Ovary (tissue), 9 donors: Measurements from ENCODE around the gene ALDH1A1. TPM values are rescaled to one million over a fixed set of nuclear protein-coding genes. Genes with fewer than 3 reads are reported as not detected.
A peak's percentile ranks its signal among the peaks of the same experiment; 100 is the strongest.

Experiments
- DNase-seq, 5 donors: peaks; one replicate each; pipeline ENCODE4 v3.0.0-alpha.2; 2019 to 2020
- H3K27ac ChIP-seq, 2 donors: fragments of 200-600 bp; one replicate each; pipeline versions ENCODE4 v1.5.1 to v1.8.0; 2019 to 2022
- H3K27me3 ChIP-seq: fragments of 200-600 bp; one replicate; pipeline ENCODE4 v1.8.0; 2022
- H3K36me3 ChIP-seq: fragments of 200-600 bp; sonication (generic); one replicate; pipeline ENCODE4 v1.5.1; 2019
- H3K4me1 ChIP-seq: one replicate; pipeline ENCODE4 v1.8.1; 2013; ENCODE audit warnings: mild to moderate bottlenecking, moderate library complexity; ENCODE audit not compliant: insufficient read depth
- H3K4me3 ChIP-seq: fragments of 200-600 bp; sonication (generic); one replicate; pipeline ENCODE4 v1.5.1; 2017
- H3K9me3 ChIP-seq, 2 donors: fragments of 200-600 bp in 1 of 2; sonication (generic) in 1 of 2; one replicate each; pipeline versions ENCODE4 v1.5.1 to v1.8.1; 2013 to 2019; ENCODE audit warnings: mild to moderate bottlenecking in 1 of 2, moderate library complexity in 1 of 2
- EP300 ChIP-seq: sonication (generic); formaldehyde crosslinking; IDR thresholded peaks from one replicate; pipeline ENCODE4 v1.6.1; 2017; ENCODE audit warnings: antibody characterized with exemption
- POLR2A ChIP-seq: fragments of 450-650 bp; IDR thresholded peaks from one replicate; pipeline ENCODE4 v1.6.1; 2017; ENCODE audit warnings: antibody characterized with exemption, mild to moderate bottlenecking, moderate library complexity
- whole genome bisulfite sequencing, 3 donors: extraction: QIAGEN DNeasy Blood & Tissue Kit in 1 of 3; methylation state at CpG; one replicate each; pipeline versions ENCODE4 v1.1.5 to v1.1.7; 2013 to 2017; 5-methylcytosine and 5-hydroxymethylcytosine counted together
- intact Hi-C, 4 donors: fragments of 100-400 bp; cut with DNase I; formaldehyde crosslinking; loops; one replicate each; pipeline versions ENCODE4 v1.11.0 to v1.15.1; 2022 to 2023
- polyA plus RNA-seq, 2 donors: library from polyadenylated mRNA; stranded (reverse); fragments of 200-250 nt in 1 of 2; fragments of 350-450 nt in 1 of 2; fragmentation: Illumina TruSeq in 1 of 2; extraction: RNeasy Lipid Tissue Mini Kit (QIAGEN cat#74804) in 1 of 2; gene quantifications; one replicate each; pipeline ENCODE4 v1.2.3, GENCODE V29; 2013 to 2014
- total RNA-seq, 7 donors: library from RNA; depleted of rRNA in 2 of 7; stranded (reverse); fragments of >200 nt in 2 of 7; fragmentation: NEBNext Ultra II Directional in 3 of 7; extraction: Animal tissue kit (Norgen Biotek cat#: 25700) in 3 of 7; gene quantifications; one replicate each; pipeline versions ENCODE4 v1.1.0 to v1.2.4, GENCODE V29; 2016 to 2023
- TF ChIP-seq, protein P1 (sequence below), 3 donors: fragments of 450-650 bp in 2 of 3; fragments of 200-600 bp in 1 of 3; IDR thresholded peaks; one replicate each; pipeline versions ENCODE4 v1.5.1 to v1.8.0; 2016 to 2022; ENCODE audit warnings: antibody characterized with exemption in 3 of 3, mild to moderate bottlenecking in 1 of 3
- donor health status: DM: no; HTN: no; CAD: no; lungs with moderate emphysema.
- donor health status: DM: no; HTN: no; CAD: no.
- donor health status: Bipolar disorder and iron deficiency.
- donor health status: DM: yes; HTN: yes; CAD: no.
- donor health status: DM: no; HTN: no; CAD: no.
- donor health status: DM: yes; HTN: yes; CAD: no.

The ALDH1A1 gene
- total and polyA plus RNA-seq, 9 donors: 116 to 301 (median 184) TPM

DNA sequence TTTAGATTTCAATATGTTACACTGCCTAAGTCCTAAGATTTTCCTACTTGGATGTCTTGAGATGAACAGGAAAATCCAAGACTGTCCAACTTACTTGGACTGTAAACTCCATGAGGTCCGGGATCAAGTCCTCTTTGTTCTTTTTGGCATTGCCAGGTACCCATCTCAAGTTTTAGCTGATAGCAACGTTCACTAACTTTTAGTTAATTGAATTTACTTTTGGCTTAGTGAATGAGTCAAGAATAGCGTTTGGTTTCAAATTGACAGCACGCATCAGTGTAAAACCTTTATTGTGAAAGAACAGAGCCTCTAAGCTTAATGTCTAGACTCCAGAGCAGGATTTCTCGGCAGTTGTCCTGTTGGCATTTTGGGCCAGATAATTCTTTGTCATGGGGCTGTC is 37.2 kb downstream of the ALDH1A1 start:
- DNase-seq: no peak
- 75 to 95% (median 91%) methylated on average over 5 of the region's 5 CpGs for WGBS, 3 donors
- Histone ChIP-seq H3K4me1 (peaks cover 5% of the 10 kb centered on the region), H3K9me3 (no peaks in the 10 kb centered on the region), H3K27me3 (no peaks in the 10 kb centered on the region), H3K36me3 (no peaks in the 10 kb centered on the region), H3K4me3 (no peak overlapping the region), H3K27ac (no peak overlapping the region)
- TF ChIP-seq POLR2A (no peak), EP300 (no peak)
- TF ChIP-seq, protein P1, sequence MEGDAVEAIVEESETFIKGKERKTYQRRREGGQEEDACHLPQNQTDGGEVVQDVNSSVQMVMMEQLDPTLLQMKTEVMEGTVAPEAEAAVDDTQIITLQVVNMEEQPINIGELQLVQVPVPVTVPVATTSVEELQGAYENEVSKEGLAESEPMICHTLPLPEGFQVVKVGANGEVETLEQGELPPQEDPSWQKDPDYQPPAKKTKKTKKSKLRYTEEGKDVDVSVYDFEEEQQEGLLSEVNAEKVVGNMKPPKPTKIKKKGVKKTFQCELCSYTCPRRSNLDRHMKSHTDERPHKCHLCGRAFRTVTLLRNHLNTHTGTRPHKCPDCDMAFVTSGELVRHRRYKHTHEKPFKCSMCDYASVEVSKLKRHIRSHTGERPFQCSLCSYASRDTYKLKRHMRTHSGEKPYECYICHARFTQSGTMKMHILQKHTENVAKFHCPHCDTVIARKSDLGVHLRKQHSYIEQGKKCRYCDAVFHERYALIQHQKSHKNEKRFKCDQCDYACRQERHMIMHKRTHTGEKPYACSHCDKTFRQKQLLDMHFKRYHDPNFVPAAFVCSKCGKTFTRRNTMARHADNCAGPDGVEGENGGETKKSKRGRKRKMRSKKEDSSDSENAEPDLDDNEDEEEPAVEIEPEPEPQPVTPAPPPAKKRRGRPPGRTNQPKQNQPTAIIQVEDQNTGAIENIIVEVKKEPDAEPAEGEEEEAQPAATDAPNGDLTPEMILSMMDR (IDR thresholded peaks at IDR 0.05): no peak
- intact Hi-C loops: no loop called here

DNA sequence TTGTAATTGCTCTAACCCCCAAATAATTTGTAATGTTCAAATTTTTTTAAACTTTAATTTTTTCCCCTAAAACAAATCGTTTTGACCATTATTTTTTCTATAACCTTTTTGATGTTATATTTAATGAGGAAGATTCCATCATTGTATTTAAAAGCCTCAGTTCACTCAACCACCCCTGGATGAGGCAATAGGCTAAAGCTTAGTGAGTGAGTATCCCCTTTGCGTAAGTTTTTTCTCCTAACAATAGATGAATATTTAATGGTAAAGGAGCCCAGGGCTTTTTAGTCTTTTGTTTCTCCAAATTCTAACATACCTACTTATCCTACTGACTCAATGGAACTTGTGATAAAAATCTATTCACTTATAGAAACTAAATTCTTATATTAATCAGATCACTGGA is 38.1 kb downstream of the ALDH1A1 start:
- no peak for DNase-seq
- H3K4me1 ChIP-seq: peaks cover 5% of the 10 kb centered on the region
- intact Hi-C loops: no loop called here

DNA sequence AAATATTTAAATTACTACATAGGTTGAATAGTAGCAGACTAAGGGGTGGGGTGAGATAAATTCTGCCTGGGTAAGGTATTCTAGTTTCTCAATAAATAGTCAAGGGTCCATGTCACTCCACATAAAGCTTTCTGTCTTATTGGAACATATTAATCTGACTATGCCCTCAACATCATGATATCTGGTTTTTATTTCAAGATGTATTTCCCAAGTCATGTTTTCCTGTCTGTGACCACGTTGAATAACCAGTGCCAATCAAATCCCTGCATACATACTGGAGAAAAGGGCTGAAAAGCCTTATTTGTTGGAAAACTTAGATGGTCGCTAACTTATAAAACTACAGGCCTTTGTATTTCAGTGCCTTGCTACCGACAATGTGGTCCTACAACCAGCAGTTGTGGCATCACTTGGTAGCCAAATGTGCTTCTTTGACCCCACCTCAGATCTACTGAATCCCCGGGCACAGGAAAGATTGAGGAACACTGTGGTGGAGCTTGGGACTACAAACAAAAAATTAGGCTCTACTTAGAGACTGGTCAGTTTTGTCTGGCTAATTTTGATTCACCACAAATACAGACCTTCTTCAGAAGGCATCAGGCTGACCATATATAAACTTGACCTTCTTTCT is 39.4 kb downstream of the ALDH1A1 start:
- 88 to 91% (median 90%) methylated on average over 4 of the region's 4 CpGs for WGBS, 3 donors
- no peak for DNase-seq
- no peaks in the 10 kb centered on the region for H3K36me3 ChIP-seq
- no peak overlapping the region for H3K4me3 ChIP-seq
- peaks cover 5% of the 10 kb centered on the region for H3K4me1 ChIP-seq
- H3K9me3 ChIP-seq: no peaks in the 10 kb centered on the region
- intact Hi-C loops: no loop called here
- H3K27me3 ChIP-seq: no peaks in the 10 kb centered on the region
- H3K27ac ChIP-seq: peak overlapping the region in 1 of 2 donors; percentile 54
- TF ChIP-seq, protein P1 (IDR thresholded peaks at IDR 0.05): no peak
- TF ChIP-seq POLR2A: no peak
- TF ChIP-seq EP300: no peak

More for the DNA sequence above, 38.1 kb downstream of the ALDH1A1 start:
- no peak overlapping the region for H3K27ac ChIP-seq
- no peaks in the 10 kb centered on the region for H3K36me3 ChIP-seq
- no peaks in the 10 kb centered on the region for H3K9me3 ChIP-seq
- H3K4me3 ChIP-seq: no peak overlapping the region
- H3K27me3 ChIP-seq: no peaks in the 10 kb centered on the region
- no peak for TF ChIP-seq POLR2A
- TF ChIP-seq EP300: no peak
- TF ChIP-seq, protein P1 (IDR thresholded peaks at IDR 0.05): no peak
- 39 to 96% (median 73%) methylated on average over 2 of the region's 2 CpGs for WGBS, 3 donors

- H3K4me1 ChIP-seq: peaks cover 5% of the 10 kb centered on the region
- no peaks in the 10 kb centered on the region for H3K36me3 ChIP-seq
- peak overlapping the region; percentile 13 to 54 for H3K27ac ChIP-seq
- no peak for DNase-seq
- H3K9me3 ChIP-seq: no peaks in the 10 kb centered on the region
- 75 to 89% (median 85%) methylated on average over 7 of the region's 7 CpGs for WGBS, 3 donors
- no peaks in the 10 kb centered on the region for H3K27me3 ChIP-seq
- TF ChIP-seq EP300 (no peak), POLR2A (no peak)
- TF ChIP-seq, protein P1 (IDR thresholded peaks at IDR 0.05): no peak
- intact Hi-C loops: no loop called here
- H3K4me3 ChIP-seq: no peak overlapping the region
These were observed 40.1 kb downstream of the ALDH1A1 start for GRCh38 chr9:72912476-72913381.
